Hepatocyte (in vitro differentiated cells): Measurements from ENCODE around the gene GNB1L. TPM values are rescaled to one million over a fixed set of nuclear protein-coding genes. Genes with fewer than 3 reads are reported as not detected.

ENCODE experiments used
- DNase-seq: peaks from one replicate; pipeline ENCODE4 v3.0.0-alpha.2; 2016; ENCODE audit warnings: low spot score
- H2AFZ ChIP-seq: fragments of 200-600 bp; sonication (generic); 2 replicates; pipeline ENCODE4 v1.6.0; 2016; ENCODE audit warnings: antibody characterized with exemption, mild to moderate bottlenecking
- H3K27ac ChIP-seq: fragments of 200-600 bp; sonication (generic); 2 replicates; pipeline ENCODE4 v1.5.1; 2016; ENCODE audit warnings: mild to moderate bottlenecking
- H3K27me3 ChIP-seq: fragments of 200-600 bp; sonication (generic); 2 replicates; pipeline ENCODE4 v1.6.1; 2016
- H3K36me3 ChIP-seq: fragments of 200-600 bp; sonication (generic); replicated peaks from 2 replicates; pipeline ENCODE4 v1.5.1; 2016; ENCODE audit warnings: low read depth; ENCODE audit not compliant: insufficient read depth
- H3K4me1 ChIP-seq: fragments of 200-600 bp; sonication (generic); 2 replicates; pipeline ENCODE4 v1.5.1; 2016; ENCODE audit warnings: mild to moderate bottlenecking, moderate library complexity; ENCODE audit not compliant: insufficient read depth
- H3K4me2 ChIP-seq: fragments of 200-600 bp; sonication (generic); 2 replicates; pipeline ENCODE4 v1.6.0; 2016
- H3K4me3 ChIP-seq: fragments of 200-600 bp; sonication (generic); 2 replicates; pipeline ENCODE4 v1.5.1; 2016; ENCODE audit warnings: mild to moderate bottlenecking
- H3K79me2 ChIP-seq: fragments of 200-600 bp; sonication (generic); 2 replicates; pipeline ENCODE4 v1.6.0; 2017; ENCODE audit warnings: mild to moderate bottlenecking
- H3K9me2 ChIP-seq: fragments of 200-600 bp; sonication (generic); replicated peaks from 2 replicates; pipeline ENCODE4 v1.6.0; 2017; ENCODE audit warnings: mild to moderate bottlenecking; ENCODE audit not compliant: insufficient read depth
- H3K9me3 ChIP-seq: fragments of 200-600 bp; sonication (generic); 2 replicates; pipeline ENCODE4 v1.5.1; 2016; ENCODE audit warnings: low read depth, mild to moderate bottlenecking
- H4K20me1 ChIP-seq: fragments of 200-600 bp; sonication (generic); 2 replicates; pipeline ENCODE4 v1.6.0; 2016; ENCODE audit warnings: mild to moderate bottlenecking; ENCODE audit not compliant: insufficient read depth, poor library complexity, severe bottlenecking
- CTCF ChIP-seq: fragments of 200-600 bp; sonication (generic); IDR thresholded peaks from 2 replicates; pipeline ENCODE4 v1.5.1; 2016; ENCODE audit warnings: antibody characterized with exemption, mild to moderate bottlenecking; ENCODE audit not compliant: poor library complexity
- EZH2 ChIP-seq: fragments of 200-600 bp; sonication (generic); IDR thresholded peaks from 2 replicates; pipeline ENCODE4 v1.6.1; 2016; ENCODE audit warnings: antibody characterized with exemption, mild to moderate bottlenecking, borderline replicate concordance
- EZH2phosphoT487 ChIP-seq: fragments of 200-600 bp; sonication (generic); IDR thresholded peaks from one replicate; pipeline ENCODE4 v1.6.1; 2018; ENCODE audit warnings: antibody characterized with exemption, mild to moderate bottlenecking, low read depth, moderate library complexity; ENCODE audit not compliant: unreplicated experiment, severe bottlenecking
- WGBS: methylation state at CpG from one replicate; pipeline ENCODE4 v1.1.6; 2016; ENCODE audit warnings: low lambda C conversion rate; ENCODE audit errors: missing lambda C conversion rate; 5-methylcytosine and 5-hydroxymethylcytosine counted together
- polyA plus RNA-seq: library from polyadenylated mRNA; unstranded; fragments of >200 nt; fragmentation: Nextera tagmentation; extraction: Ambion mirVana; gene quantifications from 2 replicates; pipeline ENCODE4 v1.2.1, GENCODE V29; 2016
- total RNA-seq: library from RNA; depleted of rRNA; stranded (reverse); fragments of >200 nt; gene quantifications from 2 replicates; pipeline ENCODE4 v1.2.3, GENCODE V29; 2014

GNB1L gene
- total RNA-seq (2.6 and 4.1 TPM in 2 replicates), polyA plus RNA-seq (8.5 TPM in 2 replicates)

GRCh38 chr22:19854778-19855503 is at the start of gene GNB1L, which contains the start of gene RTL10:
TSS of gene GNB1L (minus strand) at chr22:19854874. CDS start at chr22:19821355, 33,519 bp downstream.
TSS of gene RTL10 (minus strand) at chr22:19854874. CDS start at chr22:19852261, 2,613 bp downstream.
- H3K27ac ChIP-seq: peak within 1 kb of the TSS; percentile 90
- H3K36me3 ChIP-seq: no peaks in the 10 kb centered on the region
- H3K9me3 ChIP-seq: no peaks in the 10 kb centered on the region
- 1% methylated on average over 78 of the region's 81 CpGs for WGBS
- peaks cover 10% of the 10 kb centered on the region for H4K20me1 ChIP-seq
- peaks cover 30% of the 10 kb centered on the region for H3K4me1 ChIP-seq
- peaks cover 53% of the 10 kb centered on the region for H3K79me2 ChIP-seq
- TF ChIP-seq EZH2phosphoT487 (no peak), CTCF (no peak), EZH2 (no peak)
- H2AFZ ChIP-seq: peak within 1 kb of the TSS; percentile 77
- H3K4me3 ChIP-seq: peak within 1 kb of the TSS; percentile 65
- peak; percentile 100 for DNase-seq
- H3K4me2 ChIP-seq: peak within 1 kb of the TSS; percentile 98
- no peaks in the 10 kb centered on the region for H3K9me2 ChIP-seq
- no peaks in the 10 kb centered on the region for H3K27me3 ChIP-seq

GRCh38 chr22:19904174-19904856 is 49.6 kb upstream of the GNB1L start:
- Histone ChIP-seq H3K4me1 (peaks cover 17% of the 10 kb centered on the region), H3K27ac (no peak overlapping the region), H2AFZ (no peak overlapping the region), H3K4me2 (peak overlapping the region; percentile 21), H3K4me3 (no peak overlapping the region), H3K9me3 (no peaks in the 10 kb centered on the region), H3K27me3 (peaks cover 3% of the 10 kb centered on the region), H3K79me2 (no peaks in the 10 kb centered on the region), H3K9me2 (no peaks in the 10 kb centered on the region), H4K20me1 (no peaks in the 10 kb centered on the region), H3K36me3 (no peaks in the 10 kb centered on the region)
- WGBS: 70% methylated on average over 16 of the region's 16 CpGs
- no peak for DNase-seq
- no peak for TF ChIP-seq EZH2

GRCh38 chr22:19903513-19903912 is 48.8 kb upstream of the GNB1L start:
- no peak overlapping the region for H3K4me2 ChIP-seq
- H3K79me2 ChIP-seq: no peaks in the 10 kb centered on the region
- H3K4me1 ChIP-seq: peaks cover 17% of the 10 kb centered on the region
- DNase-seq: no peak
- no peaks in the 10 kb centered on the region for H3K9me3 ChIP-seq
- H3K36me3 ChIP-seq: no peaks in the 10 kb centered on the region
- TF ChIP-seq EZH2 (no peak), EZH2phosphoT487 (no peak), CTCF (no peak)
- no peak overlapping the region for H2AFZ ChIP-seq
- peaks cover 3% of the 10 kb centered on the region for H3K27me3 ChIP-seq
- no peaks in the 10 kb centered on the region for H4K20me1 ChIP-seq
- H3K27ac ChIP-seq: no peak overlapping the region
- H3K9me2 ChIP-seq: no peaks in the 10 kb centered on the region
- WGBS: 73% methylated on average over 12 of the region's 12 CpGs
- H3K4me3 ChIP-seq: no peak overlapping the region

GRCh38 chr22:19903031-19903430 is 48.4 kb upstream of the GNB1L start:
- DNase-seq: no peak
- no peak for TF ChIP-seq CTCF
- no peak for TF ChIP-seq EZH2phosphoT487
- no peak for TF ChIP-seq EZH2
- H3K4me1 ChIP-seq: peaks cover 17% of the 10 kb centered on the region
- H3K79me2 ChIP-seq: no peaks in the 10 kb centered on the region
- no peak overlapping the region for H3K4me3 ChIP-seq
- no peak overlapping the region for H3K4me2 ChIP-seq
- no peak overlapping the region for H3K27ac ChIP-seq
- 67% methylated on average over 9 of the region's 9 CpGs for WGBS
- H2AFZ ChIP-seq: no peak overlapping the region
- peaks cover 3% of the 10 kb centered on the region for H3K27me3 ChIP-seq
- no peaks in the 10 kb centered on the region for H4K20me1 ChIP-seq
- no peaks in the 10 kb centered on the region for H3K9me2 ChIP-seq
- H3K36me3 ChIP-seq: no peaks in the 10 kb centered on the region
- no peaks in the 10 kb centered on the region for H3K9me3 ChIP-seq
